ENCODE results near the gene FSTL4. TPM values are rescaled to one million over a fixed set of nuclear protein-coding genes. Genes with fewer than 3 reads are reported as not detected.
A peak's percentile ranks its signal among the peaks of the same experiment; 100 is the strongest.

The FSTL4 gene
- total and polyA plus RNA-seq, 2 of the 4 experiments (the other 2 are of a cell fraction): 0.18 TPM; not detected in 1

DNA sequence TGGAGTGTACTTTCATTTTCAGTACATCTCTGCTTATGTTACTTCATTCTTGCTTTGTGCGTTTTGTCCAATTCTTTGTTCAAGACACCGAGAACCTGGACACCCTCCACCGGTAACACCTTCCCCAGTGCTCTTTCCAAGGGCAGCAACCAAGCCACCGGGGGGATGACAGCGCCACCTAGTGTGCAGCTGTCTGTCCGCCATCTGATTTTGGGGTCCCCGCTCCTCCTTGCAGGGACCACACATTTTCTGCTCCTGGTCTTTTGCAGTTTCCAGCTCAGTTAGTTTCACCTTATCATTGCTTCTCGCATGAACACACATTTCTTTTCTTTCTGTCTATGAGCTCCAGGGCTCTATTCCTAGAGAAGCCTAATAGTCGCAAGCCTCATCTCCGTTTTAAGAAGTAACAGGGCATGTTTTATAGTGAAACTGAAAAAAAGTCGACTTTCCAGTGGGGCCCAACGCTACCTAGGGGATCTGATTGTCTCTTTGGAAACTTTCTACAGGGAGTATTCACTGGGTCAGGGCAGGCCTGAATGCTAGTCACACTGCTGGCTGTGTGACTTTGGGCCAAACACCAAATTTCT lies 152.1 kb downstream of the FSTL4 start:
- TF ChIP-seq RAD21 (IDR thresholded peaks at IDR 0.05; ENCODE audit: low read length): peak; percentile 43
- no peak for TF ChIP-seq POLR2A (IDR thresholded peaks at IDR 0.05; ENCODE audit: low read depth, low read length)
- TF ChIP-seq CEBPB (IDR thresholded peaks at IDR 0.05; ENCODE audit: low read depth, low read length): no peak
- no peak for TF ChIP-seq BHLHE40 (IDR thresholded peaks at IDR 0.05; ENCODE audit: low read depth, low read length)
- TF ChIP-seq, protein P1, sequence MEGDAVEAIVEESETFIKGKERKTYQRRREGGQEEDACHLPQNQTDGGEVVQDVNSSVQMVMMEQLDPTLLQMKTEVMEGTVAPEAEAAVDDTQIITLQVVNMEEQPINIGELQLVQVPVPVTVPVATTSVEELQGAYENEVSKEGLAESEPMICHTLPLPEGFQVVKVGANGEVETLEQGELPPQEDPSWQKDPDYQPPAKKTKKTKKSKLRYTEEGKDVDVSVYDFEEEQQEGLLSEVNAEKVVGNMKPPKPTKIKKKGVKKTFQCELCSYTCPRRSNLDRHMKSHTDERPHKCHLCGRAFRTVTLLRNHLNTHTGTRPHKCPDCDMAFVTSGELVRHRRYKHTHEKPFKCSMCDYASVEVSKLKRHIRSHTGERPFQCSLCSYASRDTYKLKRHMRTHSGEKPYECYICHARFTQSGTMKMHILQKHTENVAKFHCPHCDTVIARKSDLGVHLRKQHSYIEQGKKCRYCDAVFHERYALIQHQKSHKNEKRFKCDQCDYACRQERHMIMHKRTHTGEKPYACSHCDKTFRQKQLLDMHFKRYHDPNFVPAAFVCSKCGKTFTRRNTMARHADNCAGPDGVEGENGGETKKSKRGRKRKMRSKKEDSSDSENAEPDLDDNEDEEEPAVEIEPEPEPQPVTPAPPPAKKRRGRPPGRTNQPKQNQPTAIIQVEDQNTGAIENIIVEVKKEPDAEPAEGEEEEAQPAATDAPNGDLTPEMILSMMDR (conservative IDR thresholded peaks at IDR 0.05; ENCODE audit: low read depth, low read length): peak; percentile 40
- peak; percentile 31; the same call in 1 of the 2 replicates for TF ChIP-seq SMC3 (IDR thresholded peaks at IDR 0.05; ENCODE audit: low read depth, low read length)
- Histone ChIP-seq H4K20me1 (ENCODE audit: insufficient read depth, low read length) (no peaks in the 10 kb centered on the region), H3K36me3 (ENCODE audit: control insufficient read depth, insufficient read depth, low read length) (no peaks in the 10 kb centered on the region), H3K9ac (ENCODE audit: low read depth, low read length) (no peak overlapping the region), H3K27me3 (ENCODE audit: control insufficient read depth, insufficient read depth, low read length) (peaks cover 2% of the 10 kb centered on the region; the same call in 1 of the 2 replicates), H4K5ac (ENCODE audit: low read depth, low read length) (no peak overlapping the region), H3K4me1 (ENCODE audit: control insufficient read depth, insufficient read depth, low read length) (no peaks in the 10 kb centered on the region), H2AK9ac (replicated peaks; ENCODE audit: low read depth, low read length, poor library complexity) (no peak overlapping the region), H4K91ac (ENCODE audit: insufficient read depth, low read depth, low read length) (no peak overlapping the region), H2BK20ac (ENCODE audit: low read depth, low read length) (no peak overlapping the region), H3K79me1 (ENCODE audit: low read depth in 1 of 2, low read length in 2 of 2) (no peaks in the 10 kb centered on the region), H2BK15ac (ENCODE audit: low read depth, low read length) (no peak overlapping the region), H3K4ac (ENCODE audit: low read depth, low read length) (no peak overlapping the region), H3K9me1 (ENCODE audit: insufficient read depth, low read length) (no peaks in the 10 kb centered on the region), H3K14ac (replicated peaks; ENCODE audit: low read depth, low read length) (no peak overlapping the region), H3K56ac (ENCODE audit: extremely low read depth, insufficient read depth, low read length) (no peak overlapping the region), H3K4me3 (ENCODE audit: insufficient read depth, low read depth, low read length) (no peak overlapping the region), H3K4me2 (ENCODE audit: low read depth, low read length) (no peak overlapping the region), H2AFZ (replicated peaks; ENCODE audit: low read length, poor library complexity) (no peak overlapping the region), H2BK120ac (ENCODE audit: low read depth, low read length) (no peak overlapping the region), H2AK5ac (ENCODE audit: low read depth, low read length) (no peak overlapping the region), H4K8ac (ENCODE audit: low read depth in 2 of 2, low read length in 2 of 2) (no peak overlapping the region), H3K27ac (ENCODE audit: insufficient read depth, low read length) (no peak overlapping the region), H2BK5ac (ENCODE audit: low read depth, low read length, poor library complexity, severe bottlenecking) (no peak overlapping the region), H3K9me3 (ENCODE audit: control insufficient read depth, insufficient read depth, low read length) (no peaks in the 10 kb centered on the region), H3K18ac (ENCODE audit: low read depth, low read length) (no peak overlapping the region), H3K23ac (ENCODE audit: low read depth, low read length) (no peak overlapping the region)
- in situ Hi-C loops (cut with MboI; ENCODE audit: low sequenced_read_pairs): no loop called here
- POLR2A ChIA-PET (ENCODE audit: unreplicated experiment): no interaction called here
- intact Hi-C loops (cut with micrococcal nuclease): loop anchor here (1.0 kb wide), 1 partner anchor 349 kb away; no protein-coding TSS in a partner anchor
- no peak for ATAC-seq (ENCODE audit: low read depth)
- WGBS, 2 experiments (ENCODE audit: extremely low coverage in 2 of 2, insufficient read length in 1 of 2): 83% methylated on average over 1 of the region's 12 CpGs; no CpG with 5 or more reads in 1 of the 2 experiments
- CTCF ChIA-PET: no interaction called here
- DNase-seq: no peak
- dilution Hi-C loops (cut with HindIII; ENCODE audit: low sequenced_read_pairs, unreplicated experiment): no loop called here
- no TSS peak for BruUV-seq (replicated peaks)

Measured in IMR-90 (cell line).